HG03442 (cell line): ENCODE results near the gene CASP7.
"Not testable (repeated sequence)": the region's sequence is repeated elsewhere in the genome, so short reads cannot be mapped to it uniquely, and the experiment has no call there.

Experiments used
- ATAC-seq: cut with Tn5 transposase; IDR thresholded peaks from one replicate; pipeline ENCODE4 v1.9.1; 2021; ENCODE audit warnings: mild to moderate bottlenecking, moderate library complexity; ENCODE audit not compliant: unreplicated experiment

The CASP7 gene

GRCh38 chr10:113679463-113680189 is at the start of gene CASP7:
Gene CASP7 (plus strand): TSS chr10:113679912. CDS start chr10:113697494, 17,582 bp downstream.
- peak; percentile 55 for ATAC-seq

- no peak for ATAC-seq
Observed at GRCh38 chr10:113630929-113631533, 48.7 kb upstream of the CASP7 start.

- ATAC-seq, result no peak
Observed at GRCh38 chr10:113631684-113632367, 47.9 kb upstream of the CASP7 start.

- ATAC-seq, result no peak
Observed at GRCh38 chr10:113639966-113640365, 39.7 kb upstream of the CASP7 start.

GRCh38 chr10:113641702-113642101 is 38.0 kb upstream of the CASP7 start:
- ATAC-seq, result no peak

GRCh38 chr10:113643183-113643582 is 36.5 kb upstream of the CASP7 start:
- no peak for ATAC-seq

GRCh38 chr10:113644185-113645120 is 35.3 kb upstream of the CASP7 start:
- no peak for ATAC-seq

- ATAC-seq, result no peak
Observed at GRCh38 chr10:113646336-113647201, 33.1 kb upstream of the CASP7 start.

GRCh38 chr10:113647812-113648211 is 31.9 kb upstream of the CASP7 start:
- no peak for ATAC-seq

- no peak for ATAC-seq
Observed at GRCh38 chr10:113648478-113648877, 31.2 kb upstream of the CASP7 start.

- no peak for ATAC-seq
Observed at GRCh38 chr10:113650172-113650571, 29.5 kb upstream of the CASP7 start.

GRCh38 chr10:113651021-113651420 is 28.7 kb upstream of the CASP7 start:
- ATAC-seq, result no peak

GRCh38 chr10:113651898-113652297 is 27.8 kb upstream of the CASP7 start:
- no peak for ATAC-seq

- ATAC-seq, result not testable (repeated sequence)
Observed at GRCh38 chr10:113652456-113652855, 27.3 kb upstream of the CASP7 start.

GRCh38 chr10:113656896-113657295 is 22.8 kb upstream of the CASP7 start:
- no peak for ATAC-seq

- ATAC-seq, result no peak
Observed at GRCh38 chr10:113657544-113657943, 22.2 kb upstream of the CASP7 start.

GRCh38 chr10:113661332-113661731 is 18.4 kb upstream of the CASP7 start:
- ATAC-seq, result no peak

- ATAC-seq, result no peak
Observed at GRCh38 chr10:113663142-113663541, 16.6 kb upstream of the CASP7 start.

- ATAC-seq, result no peak
Observed at GRCh38 chr10:113663908-113664307, 15.8 kb upstream of the CASP7 start, which contains the start of gene NRAP. Gene NRAP (minus strand): TSS chr10:113664041. CDS start chr10:113663882, 159 bp downstream.

GRCh38 chr10:113665352-113665751 is 14.4 kb upstream of the CASP7 start:
- ATAC-seq, result no peak
